Measurements from ENCODE around the gene C16orf96.

The C16orf96 gene

GRCh38 chr16:4618645-4619418, 62.7 kb downstream of the C16orf96 start:
- ChIA-PET CTCF (no interaction called here), POLR2A (interaction anchor here (0.9 kb wide), 1 partner anchor 16 kb away, joined by 3 read pairs; no protein-coding TSS in a partner anchor)
- H3K4me1 ChIP-seq (ENCODE audit: control insufficient read depth, insufficient read depth, low read length) = no peaks in the 10 kb centered on the region; the same call in 1 of the 2 replicates
- H3K4me3 ChIP-seq (ENCODE audit: low read depth, low read length) = no peak overlapping the region
- no peak overlapping the region; the same call in 1 of the 2 replicates for H3K27ac ChIP-seq (ENCODE audit: extremely low read depth, low read depth, low read length)
- no peaks in the 10 kb centered on the region for H3K9me3 ChIP-seq (ENCODE audit: control insufficient read depth, insufficient read depth, low read depth, low read length)
- H3K36me3 ChIP-seq (ENCODE audit: control insufficient read depth in 2 of 2, insufficient read depth in 1 of 2, low read length in 2 of 2) = no peaks in the 10 kb centered on the region
- TF ChIP-seq, protein P1, sequence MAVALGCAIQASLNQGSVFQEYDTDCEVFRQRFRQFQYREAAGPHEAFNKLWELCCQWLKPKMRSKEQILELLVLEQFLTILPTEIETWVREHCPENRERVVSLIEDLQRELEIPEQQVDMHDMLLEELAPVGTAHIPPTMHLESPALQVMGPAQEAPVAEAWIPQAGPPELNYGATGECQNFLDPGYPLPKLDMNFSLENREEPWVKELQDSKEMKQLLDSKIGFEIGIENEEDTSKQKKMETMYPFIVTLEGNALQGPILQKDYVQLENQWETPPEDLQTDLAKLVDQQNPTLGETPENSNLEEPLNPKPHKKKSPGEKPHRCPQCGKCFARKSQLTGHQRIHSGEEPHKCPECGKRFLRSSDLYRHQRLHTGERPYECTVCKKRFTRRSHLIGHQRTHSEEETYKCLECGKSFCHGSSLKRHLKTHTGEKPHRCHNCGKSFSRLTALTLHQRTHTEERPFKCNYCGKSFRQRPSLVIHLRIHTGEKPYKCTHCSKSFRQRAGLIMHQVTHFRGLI (tag by site-specific recombination; IDR thresholded peaks at IDR 0.05) = peak; percentile 82
- TF ChIP-seq SP2 (tag by site-specific recombination; IDR thresholded peaks at IDR 0.05) (peak; percentile 26; the same call in 1 of the 2 replicates), ZBTB20 (tag by site-specific recombination; IDR thresholded peaks at IDR 0.05) (peak; percentile 91), ZNF138 (tag by site-specific recombination; IDR thresholded peaks at IDR 0.05; ENCODE audit: borderline replicate concordance) (no peak), ZNF335 (tag by site-specific recombination; conservative IDR thresholded peaks at IDR 0.05) (0 out of 2 replicates have a peak, but pooled peaks have one; percentile 18)

- Histone ChIP-seq H3K36me3 (ENCODE audit: control insufficient read depth in 2 of 2, insufficient read depth in 1 of 2, low read length in 2 of 2) (peaks cover 0 to 12% of the 10 kb centered on the region in 2 experiments; a peak in 2 of 3 replicates), H3K9me3 (ENCODE audit: control insufficient read depth, insufficient read depth, low read depth, low read length) (no peaks in the 10 kb centered on the region), H3K4me3 (ENCODE audit: low read depth, low read length) (no peak overlapping the region), H3K27ac (ENCODE audit: extremely low read depth, low read depth, low read length) (no peak overlapping the region), H3K4me1 (ENCODE audit: control insufficient read depth, insufficient read depth, low read length) (no peaks in the 10 kb centered on the region)
- ChIA-PET POLR2A (interaction anchor here (1.1 to 3.3 kb wide), 2 partner anchors 8 to 13 kb away, joined by 3 to 31 read pairs; partner anchors contain the start of gene UBALD1), CTCF (interaction anchor here (0.6 to 2.2 kb wide), 27 partner anchors 8 to 170 kb away, joined by 3 to 11 read pairs (median 4); no protein-coding TSS in a partner anchor)
- TF ChIP-seq ZNF19 (tag by site-specific recombination; IDR thresholded peaks at IDR 0.05; ENCODE audit: low read depth) (no peak), ZBTB7A (tag by site-specific recombination; IDR thresholded peaks at IDR 0.05; ENCODE audit: low read depth) (no peak)
- TF ChIP-seq, protein P2, sequence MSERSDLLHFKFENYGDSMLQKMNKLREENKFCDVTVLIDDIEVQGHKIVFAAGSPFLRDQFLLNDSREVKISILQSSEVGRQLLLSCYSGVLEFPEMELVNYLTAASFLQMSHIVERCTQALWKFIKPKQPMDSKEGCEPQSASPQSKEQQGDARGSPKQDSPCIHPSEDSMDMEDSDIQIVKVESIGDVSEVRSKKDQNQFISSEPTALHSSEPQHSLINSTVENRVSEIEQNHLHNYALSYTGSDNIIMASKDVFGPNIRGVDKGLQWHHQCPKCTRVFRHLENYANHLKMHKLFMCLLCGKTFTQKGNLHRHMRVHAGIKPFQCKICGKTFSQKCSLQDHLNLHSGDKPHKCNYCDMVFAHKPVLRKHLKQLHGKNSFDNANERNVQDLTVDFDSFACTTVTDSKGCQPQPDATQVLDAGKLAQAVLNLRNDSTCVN (tag by site-specific recombination; optimal IDR thresholded peaks at IDR 0.05) = no peak
- TF ChIP-seq, protein P3, sequence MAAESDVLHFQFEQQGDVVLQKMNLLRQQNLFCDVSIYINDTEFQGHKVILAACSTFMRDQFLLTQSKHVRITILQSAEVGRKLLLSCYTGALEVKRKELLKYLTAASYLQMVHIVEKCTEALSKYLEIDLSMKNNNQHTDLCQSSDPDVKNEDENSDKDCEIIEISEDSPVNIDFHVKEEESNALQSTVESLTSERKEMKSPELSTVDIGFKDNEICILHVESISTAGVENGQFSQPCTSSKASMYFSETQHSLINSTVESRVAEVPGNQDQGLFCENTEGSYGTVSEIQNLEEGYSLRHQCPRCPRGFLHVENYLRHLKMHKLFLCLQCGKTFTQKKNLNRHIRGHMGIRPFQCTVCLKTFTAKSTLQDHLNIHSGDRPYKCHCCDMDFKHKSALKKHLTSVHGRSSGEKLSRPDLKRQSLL (tag by site-specific recombination; IDR thresholded peaks at IDR 0.05) = no peak
These were observed 67.5 kb downstream of the C16orf96 start for GRCh38 chr16:4623593-4623992.

- ChIA-PET CTCF (interaction anchor here (0.6 to 2.2 kb wide), 31 partner anchors 9 to 400 kb away, joined by 3 to 11 read pairs (median 4); no protein-coding TSS in a partner anchor), POLR2A (interaction anchor here (1.1 to 3.3 kb wide), 3 partner anchors 9 to 110 kb away, joined by 3 to 31 read pairs (median 5); partner anchors contain the start of genes ANKS3, DNAAF8 and UBALD1)
- no peaks in the 10 kb centered on the region for H3K9me3 ChIP-seq (ENCODE audit: control insufficient read depth, insufficient read depth, low read depth, low read length)
- peaks cover 0 to 12% of the 10 kb centered on the region in 2 experiments; a peak in 2 of 3 replicates for H3K36me3 ChIP-seq (ENCODE audit: control insufficient read depth in 2 of 2, insufficient read depth in 1 of 2, low read length in 2 of 2)
- H3K27ac ChIP-seq (ENCODE audit: extremely low read depth, low read depth, low read length) = peak within 1 kb of the TSS; percentile 93
- H3K4me3 ChIP-seq (ENCODE audit: low read depth, low read length) = peak within 1 kb of the TSS; percentile 97
- no peaks in the 10 kb centered on the region for H3K4me1 ChIP-seq (ENCODE audit: control insufficient read depth, insufficient read depth, low read length)
- TF ChIP-seq, protein P4, sequence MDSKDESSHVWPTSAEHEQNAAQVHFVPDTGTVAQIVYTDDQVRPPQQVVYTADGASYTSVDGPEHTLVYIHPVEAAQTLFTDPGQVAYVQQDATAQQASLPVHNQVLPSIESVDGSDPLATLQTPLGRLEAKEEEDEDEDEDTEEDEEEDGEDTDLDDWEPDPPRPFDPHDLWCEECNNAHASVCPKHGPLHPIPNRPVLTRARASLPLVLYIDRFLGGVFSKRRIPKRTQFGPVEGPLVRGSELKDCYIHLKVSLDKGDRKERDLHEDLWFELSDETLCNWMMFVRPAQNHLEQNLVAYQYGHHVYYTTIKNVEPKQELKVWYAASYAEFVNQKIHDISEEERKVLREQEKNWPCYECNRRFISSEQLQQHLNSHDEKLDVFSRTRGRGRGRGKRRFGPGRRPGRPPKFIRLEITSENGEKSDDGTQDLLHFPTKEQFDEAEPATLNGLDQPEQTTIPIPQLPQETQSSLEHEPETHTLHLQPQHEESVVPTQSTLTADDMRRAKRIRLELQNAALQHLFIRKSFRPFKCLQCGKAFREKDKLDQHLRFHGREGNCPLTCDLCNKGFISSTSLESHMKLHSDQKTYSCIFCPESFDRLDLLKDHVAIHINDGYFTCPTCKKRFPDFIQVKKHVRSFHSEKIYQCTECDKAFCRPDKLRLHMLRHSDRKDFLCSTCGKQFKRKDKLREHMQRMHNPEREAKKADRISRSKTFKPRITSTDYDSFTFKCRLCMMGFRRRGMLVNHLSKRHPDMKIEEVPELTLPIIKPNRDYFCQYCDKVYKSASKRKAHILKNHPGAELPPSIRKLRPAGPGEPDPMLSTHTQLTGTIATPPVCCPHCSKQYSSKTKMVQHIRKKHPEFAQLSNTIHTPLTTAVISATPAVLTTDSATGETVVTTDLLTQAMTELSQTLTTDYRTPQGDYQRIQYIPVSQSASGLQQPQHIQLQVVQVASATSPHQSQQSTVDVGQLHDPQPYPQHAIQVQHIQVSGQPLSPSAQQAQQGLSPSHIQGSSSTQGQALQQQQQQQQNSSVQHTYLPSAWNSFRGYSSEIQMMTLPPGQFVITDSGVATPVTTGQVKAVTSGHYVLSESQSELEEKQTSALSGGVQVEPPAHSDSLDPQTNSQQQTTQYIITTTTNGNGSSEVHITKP (tag by site-specific recombination; IDR thresholded peaks at IDR 0.05) = peak; percentile 100
- TF ChIP-seq ZBTB7A (tag by site-specific recombination; IDR thresholded peaks at IDR 0.05; ENCODE audit: low read depth) (peak; percentile 83; the same call in 1 of the 2 replicates), ZBTB8A (tag by site-specific recombination; IDR thresholded peaks at IDR 0.05) (peak; percentile 85), ZSCAN30 (tag by site-specific recombination; IDR thresholded peaks at IDR 0.05) (peak; percentile 60), ZNF660 (tag by site-specific recombination; IDR thresholded peaks at IDR 0.05) (0 out of 2 replicates have a peak, but pooled peaks have one; percentile 37), KLF17 (tag by site-specific recombination; IDR thresholded peaks at IDR 0.05) (peak; percentile 83), ZEB2 (tag by site-specific recombination; IDR thresholded peaks at IDR 0.05) (peak; percentile 89), ZNF24 (tag by site-specific recombination; IDR thresholded peaks at IDR 0.05) (peak; percentile 87), ZNF10 (tag by site-specific recombination; IDR thresholded peaks at IDR 0.05) (0 out of 2 replicates have a peak, but pooled peaks have one; percentile 22), ZNF600 (tag by site-specific recombination; IDR thresholded peaks at IDR 0.05) (peak; percentile 34; the same call in 1 of the 2 replicates)
These were observed 68.1 kb downstream of the C16orf96 start, which contains the start of gene MGRN1 for GRCh38 chr16:4624015-4624826. Gene MGRN1, plus strand, starts transcription at chr16:4624826. Its CDS starts 135 bp downstream, at chr16:4624961.

Data from HEK293 (cell line).